Glutamatergic neuron (in vitro differentiated cells): Measurements from ENCODE around the gene PPFIA2. TPM values are rescaled to one million over a fixed set of nuclear protein-coding genes. Genes with fewer than 3 reads are reported as not detected.

Source experiments
- DNase-seq: peaks from one replicate; pipeline ENCODE4 v3.0.0; 2022
- H3K27ac Mint-ChIP-seq: one replicate; pipeline ENCODE4 v1.8.0; 2020; ENCODE audit warnings: mild to moderate bottlenecking, mixed read lengths, inconsistent platforms; ENCODE audit not compliant: unreplicated experiment
- H3K27me3 Mint-ChIP-seq: one replicate; pipeline ENCODE4 v1.8.0; 2020; ENCODE audit warnings: mild to moderate bottlenecking, moderate library complexity, mixed read lengths, inconsistent platforms; ENCODE audit not compliant: unreplicated experiment
- H3K36me3 Mint-ChIP-seq: one replicate; pipeline ENCODE4 v1.8.0; 2020; ENCODE audit warnings: mild to moderate bottlenecking, mixed read lengths, inconsistent platforms; ENCODE audit not compliant: unreplicated experiment
- H3K4me1 Mint-ChIP-seq: one replicate; pipeline ENCODE4 v1.8.0; 2020; ENCODE audit warnings: mild to moderate bottlenecking, low read depth, mixed read lengths, inconsistent platforms; ENCODE audit not compliant: unreplicated experiment
- H3K4me3 Mint-ChIP-seq: one replicate; pipeline ENCODE4 v1.8.0; 2020; ENCODE audit warnings: mild to moderate bottlenecking, mixed read lengths, inconsistent platforms; ENCODE audit not compliant: unreplicated experiment
- H3K9me3 Mint-ChIP-seq: one replicate; pipeline ENCODE4 v1.8.0; 2020; ENCODE audit warnings: mild to moderate bottlenecking, moderate library complexity, mixed read lengths, inconsistent platforms; ENCODE audit not compliant: unreplicated experiment
- CTCF ChIP-seq: fragments of 200-600 bp; sonication (generic); IDR thresholded peaks from one replicate; pipeline ENCODE4 v1.5.0; 2021; ENCODE audit not compliant: partially characterized antibody, unreplicated experiment
- total RNA-seq: library from RNA; stranded (reverse); fragmentation: NEBNext Ultra II Directional; extraction: Animal tissue kit (Norgen Biotek cat#: 25700); gene quantifications from one replicate; pipeline ENCODE4 v1.2.1, GENCODE V29; 2021; ENCODE audit not compliant: unreplicated experiment

Gene PPFIA2
- total RNA-seq, 1 donor from 2014 or later = 31.1 TPM

DNA sequence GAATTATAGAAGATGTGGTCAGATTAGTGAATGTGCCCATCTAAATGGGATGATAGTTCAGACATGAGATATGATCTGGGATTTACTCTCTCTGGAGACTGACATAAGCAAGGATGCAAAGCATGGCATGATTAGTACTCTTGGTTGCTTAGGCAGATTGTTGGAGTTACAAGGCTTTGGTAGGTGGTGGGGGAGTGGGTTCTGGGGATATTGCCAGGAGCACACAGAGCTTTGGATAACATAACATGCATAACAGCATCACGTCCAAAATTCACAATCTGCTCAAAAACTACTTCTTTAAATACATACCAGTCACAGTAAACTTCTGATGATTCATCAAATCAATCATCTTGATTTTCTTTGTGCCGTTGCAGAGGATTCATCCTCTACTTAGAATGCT lies 393.9 kb downstream of the PPFIA2 start:
- H3K4me1 Mint-ChIP-seq = no peaks in the 10 kb centered on the region
- no peak for DNase-seq
- no peak overlapping the region for H3K4me3 Mint-ChIP-seq
- no peaks in the 10 kb centered on the region for H3K36me3 Mint-ChIP-seq
- H3K27ac Mint-ChIP-seq = no peak overlapping the region
- no peaks in the 10 kb centered on the region for H3K9me3 Mint-ChIP-seq
- no peaks in the 10 kb centered on the region for H3K27me3 Mint-ChIP-seq
- no peak for TF ChIP-seq CTCF

DNA sequence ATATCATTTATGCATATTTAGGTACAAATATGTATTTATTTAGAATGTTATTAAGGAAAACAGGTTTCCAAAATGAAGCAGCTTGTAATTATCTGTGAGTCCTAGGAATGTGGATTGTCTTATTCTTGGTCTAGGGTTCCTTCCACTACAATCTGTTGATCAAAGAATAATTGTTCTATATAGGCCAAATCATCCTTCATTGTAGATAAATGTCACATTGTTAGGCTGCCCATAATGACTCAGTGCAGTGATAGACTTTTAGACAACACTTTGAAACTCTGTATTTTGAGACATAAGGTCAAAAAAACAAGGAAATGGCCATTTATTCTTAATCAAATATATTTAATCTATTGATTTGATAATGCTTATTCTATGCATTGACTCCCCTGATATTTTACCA lies 398.2 kb downstream of the PPFIA2 start:
- no peaks in the 10 kb centered on the region for H3K27me3 Mint-ChIP-seq
- DNase-seq = no peak
- no peak overlapping the region for H3K4me3 Mint-ChIP-seq
- no peaks in the 10 kb centered on the region for H3K4me1 Mint-ChIP-seq
- no peak overlapping the region for H3K27ac Mint-ChIP-seq
- TF ChIP-seq CTCF = no peak
- H3K9me3 Mint-ChIP-seq = no peaks in the 10 kb centered on the region
- no peaks in the 10 kb centered on the region for H3K36me3 Mint-ChIP-seq

GRCh38 chr12:81359736-81360135 lies 399.4 kb downstream of the PPFIA2 start:
- Mint-ChIP-seq H3K9me3 (no peaks in the 10 kb centered on the region), H3K36me3 (no peaks in the 10 kb centered on the region), H3K4me1 (no peaks in the 10 kb centered on the region), H3K27ac (no peak overlapping the region), H3K27me3 (no peaks in the 10 kb centered on the region), H3K4me3 (no peak overlapping the region)
- TF ChIP-seq CTCF = no peak
- no peak for DNase-seq

DNA sequence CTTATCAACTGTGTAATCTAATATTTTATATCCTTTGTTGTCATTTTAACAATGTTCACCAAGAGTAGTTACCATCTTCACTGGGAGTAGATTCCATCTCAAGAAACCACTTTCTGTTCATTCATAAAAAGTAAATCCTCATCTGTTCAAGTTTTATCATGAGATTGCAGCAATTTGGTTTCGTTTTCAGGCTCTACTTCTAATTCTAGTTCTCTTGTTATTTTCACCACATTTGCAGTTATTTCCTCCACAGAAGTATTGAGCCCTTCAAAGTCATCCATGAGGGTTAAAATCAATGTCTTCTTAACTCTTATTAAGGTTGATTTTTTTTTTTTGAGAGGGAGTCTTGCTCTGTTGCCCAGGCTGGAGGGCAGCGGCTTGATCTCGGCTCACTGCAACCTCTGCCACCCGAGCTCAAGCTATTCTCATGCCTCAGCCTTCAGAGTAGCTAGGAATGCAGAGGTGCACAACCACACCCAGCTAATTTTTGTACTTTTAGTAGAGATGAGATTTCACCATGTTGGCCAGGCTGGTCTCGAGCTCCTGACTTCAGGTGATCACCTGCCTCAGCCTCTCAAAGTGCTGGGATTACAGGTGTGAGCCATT lies 404.7 kb downstream of the PPFIA2 start:
- H3K27me3 Mint-ChIP-seq = no peaks in the 10 kb centered on the region
- TF ChIP-seq CTCF = no peak
- no peaks in the 10 kb centered on the region for H3K9me3 Mint-ChIP-seq
- DNase-seq = no peak
- H3K4me1 Mint-ChIP-seq = no peaks in the 10 kb centered on the region
- H3K36me3 Mint-ChIP-seq = no peaks in the 10 kb centered on the region
- H3K27ac Mint-ChIP-seq = no peak overlapping the region
- no peak overlapping the region for H3K4me3 Mint-ChIP-seq

GRCh38 chr12:81350309-81350708 lies 408.8 kb downstream of the PPFIA2 start:
- no peak for TF ChIP-seq CTCF
- DNase-seq = no peak
- H3K27me3 Mint-ChIP-seq = no peaks in the 10 kb centered on the region
- no peaks in the 10 kb centered on the region for H3K36me3 Mint-ChIP-seq
- H3K9me3 Mint-ChIP-seq = no peaks in the 10 kb centered on the region
- H3K4me1 Mint-ChIP-seq = no peaks in the 10 kb centered on the region
- H3K27ac Mint-ChIP-seq = no peak overlapping the region
- H3K4me3 Mint-ChIP-seq = no peak overlapping the region
